A549 (cell line): Measurements from ENCODE around the gene MED22.

Source experiments
- EP300 ChIP-seq, 2 experiments: fragments of >200 bp; sonication (Bioruptor Twin); formaldehyde crosslinking; IDR thresholded peaks; 2 replicates in 1 of 2; 3 replicates in 1 of 2; pipeline ENCODE4 v1.6.1; 2016 to 2017
- MAX ChIP-seq: IDR thresholded peaks from 2 replicates; pipeline ENCODE4 v1.6.1; 2012
- TP53 ChIP-seq: fragments of 250-450 bp; sonication (Bioruptor Pico); IDR thresholded peaks from 2 replicates; pipeline ENCODE4 v1.5.0; 2021; ENCODE audit warnings: mild to moderate bottlenecking, moderate library complexity

GRCh38 chr9:133370685-133371084, 22.8 kb upstream of the MED22 start:
- TF ChIP-seq TP53 (CRISPR knock-in tag), result no peak
- TF ChIP-seq EP300 (IDR thresholded peaks at IDR 0.05), result no peak
- TF ChIP-seq MAX, result no peak
